Neural progenitor cell (in vitro differentiated cells): ENCODE data around the gene PAH. TPM values are rescaled to one million over a fixed set of nuclear protein-coding genes. Genes with fewer than 3 reads are reported as not detected.
A peak's percentile ranks its signal among the peaks of the same experiment; 100 is the strongest.

Source experiments
- DNase-seq: peaks from one replicate; pipeline ENCODE4 v3.0.0-alpha.2; 2016; ENCODE audit warnings: low spot score
- H2AFZ ChIP-seq: fragments of 200-600 bp; sonication (generic); replicated peaks from 2 replicates; pipeline ENCODE4 v1.6.1; 2016; ENCODE audit warnings: antibody characterized with exemption
- H3F3A ChIP-seq: fragments of 200-600 bp; sonication (generic); 2 replicates; pipeline ENCODE4 v1.6.1; 2016; ENCODE audit warnings: antibody characterized with exemption, low read depth
- H3K27ac ChIP-seq: fragments of 200-600 bp; sonication (generic); 2 replicates; pipeline ENCODE4 v1.5.1; 2016; ENCODE audit warnings: mild to moderate bottlenecking
- H3K27me3 ChIP-seq: fragments of 200-600 bp; sonication (generic); 2 replicates; pipeline ENCODE4 v1.6.1; 2016; ENCODE audit warnings: mild to moderate bottlenecking, moderate library complexity
- H3K36me3 ChIP-seq: fragments of 200-600 bp; sonication (generic); 2 replicates; pipeline ENCODE4 v1.5.1; 2016
- H3K4me1 ChIP-seq: fragments of 200-600 bp; sonication (generic); 2 replicates; pipeline ENCODE4 v1.6.1; 2016; ENCODE audit warnings: mixed run types
- H3K4me2 ChIP-seq: fragments of 200-600 bp; sonication (generic); 2 replicates; pipeline ENCODE4 v1.6.1; 2016
- H3K4me3 ChIP-seq: fragments of 200-600 bp; sonication (generic); 2 replicates; pipeline ENCODE4 v1.5.1; 2016
- H3K79me2 ChIP-seq: fragments of 200-600 bp; sonication (generic); 2 replicates; pipeline ENCODE4 v1.6.1; 2016; ENCODE audit warnings: low read depth
- H3K9ac ChIP-seq: fragments of 200-600 bp; sonication (generic); 2 replicates; pipeline ENCODE4 v1.6.1; 2016
- H3K9me3 ChIP-seq: fragments of 200-600 bp; sonication (generic); 2 replicates; pipeline ENCODE4 v1.5.1; 2016; ENCODE audit warnings: low read depth
- H4K20me1 ChIP-seq: fragments of 200-600 bp; sonication (generic); 2 replicates; pipeline ENCODE4 v1.6.1; 2016; ENCODE audit warnings: low read depth
- H3K27ac Mint-ChIP-seq: 3 replicates; pipeline ENCODE4 v1.8.0; 2021; ENCODE audit warnings: mixed read lengths
- H3K27me3 Mint-ChIP-seq: 2 replicates; pipeline ENCODE4 v1.8.0; 2022; ENCODE audit warnings: low read depth, mild to moderate bottlenecking, inconsistent platforms, moderate library complexity, mixed read lengths; ENCODE audit not compliant: insufficient read depth
- H3K36me3 Mint-ChIP-seq: 3 replicates; pipeline ENCODE4 v1.8.0; 2021; ENCODE audit warnings: mixed read lengths
- H3K4me1 Mint-ChIP-seq: 3 replicates; pipeline ENCODE4 v1.8.0; 2021; ENCODE audit warnings: mixed read lengths
- H3K4me3 Mint-ChIP-seq: 3 replicates; pipeline ENCODE4 v1.8.0; 2021; ENCODE audit warnings: mild to moderate bottlenecking, moderate library complexity, mixed read lengths
- H3K9me3 Mint-ChIP-seq: 3 replicates; pipeline ENCODE4 v1.8.0; 2020; ENCODE audit warnings: mixed read lengths
- CTCF ChIP-seq: fragments of 200-600 bp; sonication (generic); IDR thresholded peaks from 2 replicates; pipeline ENCODE4 v1.5.1; 2017; ENCODE audit warnings: antibody characterized with exemption, mild to moderate bottlenecking
- EZH2 ChIP-seq: fragments of 200-600 bp; sonication (generic); IDR thresholded peaks from 2 replicates; pipeline ENCODE4 v1.6.1; 2017; ENCODE audit warnings: antibody characterized with exemption, mild to moderate bottlenecking, moderate library complexity
- EZH2phosphoT487 ChIP-seq: fragments of 200-600 bp; sonication (generic); IDR thresholded peaks from 2 replicates; pipeline ENCODE4 v1.6.1; 2017; ENCODE audit warnings: antibody characterized with exemption
- total RNA-seq: library from RNA; depleted of rRNA; stranded (reverse); fragments of >200 nt; gene quantifications from 2 replicates; pipeline ENCODE4 v1.2.3, GENCODE V29; 2015; ENCODE audit warnings: low replicate concordance

PAH gene
- total RNA-seq, 1 donor from 2014 or later = 0.07 TPM

DNA sequence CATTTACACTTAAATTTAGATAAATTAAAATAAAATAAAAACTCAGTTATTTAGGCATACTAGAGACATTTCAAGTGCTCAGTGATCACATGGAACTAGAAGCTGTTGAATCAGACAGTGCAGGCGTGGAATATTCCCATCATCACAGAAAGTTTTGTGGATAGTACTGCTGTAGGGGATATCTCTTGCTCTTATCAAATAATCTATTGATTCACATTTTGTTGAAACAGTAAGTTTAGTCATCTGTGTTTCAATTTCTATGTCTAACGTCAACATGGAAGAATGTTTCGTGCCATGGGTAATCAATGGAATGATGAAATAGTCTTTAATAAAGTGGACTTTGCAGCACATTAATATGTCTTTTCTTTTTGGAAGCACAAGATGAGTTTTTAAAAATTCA, 108.6 kb downstream of the PAH start:
- no peak for TF ChIP-seq EZH2phosphoT487
- no peak for TF ChIP-seq CTCF
- no peak for TF ChIP-seq EZH2
- H3K27ac ChIP-seq = no peak overlapping the region
- no peaks in the 10 kb centered on the region for H3K79me2 ChIP-seq
- H3K36me3 Mint-ChIP-seq = no peaks in the 10 kb centered on the region
- DNase-seq = no peak
- no peak overlapping the region for H3K9ac ChIP-seq
- no peaks in the 10 kb centered on the region for H3K27me3 ChIP-seq
- no peak overlapping the region for H3K4me2 ChIP-seq
- no peaks in the 10 kb centered on the region for H3K4me1 ChIP-seq
- no peaks in the 10 kb centered on the region for H3F3A ChIP-seq
- H3K27ac Mint-ChIP-seq = no peak overlapping the region
- no peaks in the 10 kb centered on the region for H4K20me1 ChIP-seq
- H3K9me3 Mint-ChIP-seq = no peaks in the 10 kb centered on the region
- no peak overlapping the region for H3K4me3 ChIP-seq
- no peaks in the 10 kb centered on the region for H3K36me3 ChIP-seq
- H3K4me1 Mint-ChIP-seq = peaks cover 11% of the 10 kb centered on the region
- H3K9me3 ChIP-seq = no peaks in the 10 kb centered on the region
- no peak overlapping the region for H2AFZ ChIP-seq
- no peak overlapping the region for H3K4me3 Mint-ChIP-seq
- H3K27me3 Mint-ChIP-seq = peaks cover 6% of the 10 kb centered on the region

- H3K27ac ChIP-seq = no peak overlapping the region
- no peak overlapping the region for H3K4me3 Mint-ChIP-seq
- no peaks in the 10 kb centered on the region for H3K79me2 ChIP-seq
- TF ChIP-seq EZH2phosphoT487 = no peak
- TF ChIP-seq EZH2 = no peak
- no peak for TF ChIP-seq CTCF
- H3K4me3 ChIP-seq = no peak overlapping the region
- peaks cover 11% of the 10 kb centered on the region for H3K4me1 Mint-ChIP-seq
- H4K20me1 ChIP-seq = no peaks in the 10 kb centered on the region
- DNase-seq = peak; percentile 7
- peaks cover 2% of the 10 kb centered on the region for H3K27me3 Mint-ChIP-seq
- no peaks in the 10 kb centered on the region for H3K36me3 Mint-ChIP-seq
- no peaks in the 10 kb centered on the region for H3K27me3 ChIP-seq
- no peaks in the 10 kb centered on the region for H3K9me3 Mint-ChIP-seq
- H3F3A ChIP-seq = no peaks in the 10 kb centered on the region
- H3K36me3 ChIP-seq = no peaks in the 10 kb centered on the region
- H3K27ac Mint-ChIP-seq = no peak overlapping the region
- no peaks in the 10 kb centered on the region for H3K9me3 ChIP-seq
- no peak overlapping the region for H3K9ac ChIP-seq
- no peak overlapping the region for H3K4me2 ChIP-seq
- H3K4me1 ChIP-seq = no peaks in the 10 kb centered on the region
- no peak overlapping the region for H2AFZ ChIP-seq
Observed at GRCh38 chr12:102806592-102806991, 110.5 kb downstream of the PAH start.

GRCh38 chr12:102806110-102806509, 110.9 kb downstream of the PAH start:
- no peak overlapping the region for H3K4me2 ChIP-seq
- H3K27me3 ChIP-seq = no peaks in the 10 kb centered on the region
- DNase-seq = no peak
- no peaks in the 10 kb centered on the region for H3K4me1 ChIP-seq
- no peaks in the 10 kb centered on the region for H3F3A ChIP-seq
- Mint-ChIP-seq H3K27ac (no peak overlapping the region), H3K4me1 (peaks cover 11% of the 10 kb centered on the region), H3K36me3 (no peaks in the 10 kb centered on the region), H3K9me3 (no peaks in the 10 kb centered on the region), H3K27me3 (peaks cover 2% of the 10 kb centered on the region), H3K4me3 (no peak overlapping the region)
- H3K9me3 ChIP-seq = no peaks in the 10 kb centered on the region
- no peaks in the 10 kb centered on the region for H4K20me1 ChIP-seq
- H2AFZ ChIP-seq = no peak overlapping the region
- H3K4me3 ChIP-seq = no peak overlapping the region
- TF ChIP-seq CTCF = no peak
- TF ChIP-seq EZH2phosphoT487 = no peak
- TF ChIP-seq EZH2 = no peak
- no peaks in the 10 kb centered on the region for H3K79me2 ChIP-seq
- H3K36me3 ChIP-seq = no peaks in the 10 kb centered on the region
- no peak overlapping the region for H3K9ac ChIP-seq
- H3K27ac ChIP-seq = no peak overlapping the region
